GM18505 (cell line): ENCODE data around the gene TSSK2.
A peak's percentile ranks its signal among the peaks of the same experiment; 100 is the strongest.

Source experiments
- ATAC-seq: cut with Tn5 transposase; IDR thresholded peaks from one replicate; pipeline ENCODE4 v1.9.1; 2021; ENCODE audit not compliant: unreplicated experiment
- POLR2A ChIP-seq: IDR thresholded peaks from 4 replicates; pipeline ENCODE4 v1.6.1; 2011; ENCODE audit warnings: borderline replicate concordance; ENCODE audit not compliant: insufficient read depth, insufficient read length; ENCODE audit errors: extremely low read depth

TSSK2 gene

DNA sequence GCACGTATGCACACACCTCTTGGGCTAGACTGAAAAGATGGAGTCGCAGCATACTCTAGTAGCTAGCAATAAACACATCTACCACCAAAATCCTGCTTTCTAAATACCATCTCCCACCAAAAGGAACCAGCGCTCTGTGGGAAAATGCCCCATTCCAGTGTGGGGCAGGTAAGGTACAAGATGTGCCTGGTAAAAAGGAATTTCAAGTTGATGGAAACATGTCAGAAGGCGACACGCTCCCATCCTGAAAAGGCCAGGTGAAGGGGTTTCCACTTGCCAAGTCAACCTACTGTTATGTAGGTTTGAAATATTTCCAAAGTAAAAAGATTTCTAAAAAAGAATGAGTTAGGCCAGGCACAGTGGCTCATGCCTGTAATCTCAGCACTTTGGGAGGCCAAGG lies 17.7 kb upstream of the TSSK2 start:
- TF ChIP-seq POLR2A: no peak
- no peak for ATAC-seq

DNA sequence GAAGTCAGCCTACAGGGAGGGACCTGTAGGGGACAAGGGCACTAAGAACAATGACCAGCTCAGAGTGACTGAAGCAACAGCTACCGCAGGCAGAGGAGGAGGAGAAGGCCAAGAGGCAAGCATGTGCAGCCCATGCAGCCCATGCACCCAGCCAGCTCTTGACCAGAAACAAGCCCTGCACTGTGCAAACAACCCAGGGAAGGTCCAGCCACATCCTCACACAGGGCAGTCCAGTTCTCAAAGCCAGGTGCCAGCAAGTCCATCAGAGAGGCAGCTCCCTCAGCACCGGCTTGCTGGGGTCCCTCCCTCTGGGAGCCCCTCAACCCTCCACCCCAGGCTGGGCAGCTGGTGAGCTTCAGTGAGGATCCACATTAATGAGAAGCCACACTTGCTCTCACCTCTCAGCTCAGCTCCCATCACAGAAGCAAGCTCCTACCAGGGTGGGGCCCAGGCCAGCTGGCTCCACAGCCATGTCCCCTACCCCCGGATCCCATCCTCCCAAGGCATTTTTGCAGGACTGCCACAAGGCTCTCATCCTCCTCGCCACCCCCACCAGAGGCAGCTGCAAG lies 16.0 kb upstream of the TSSK2 start:
- no peak for TF ChIP-seq POLR2A

DNA sequence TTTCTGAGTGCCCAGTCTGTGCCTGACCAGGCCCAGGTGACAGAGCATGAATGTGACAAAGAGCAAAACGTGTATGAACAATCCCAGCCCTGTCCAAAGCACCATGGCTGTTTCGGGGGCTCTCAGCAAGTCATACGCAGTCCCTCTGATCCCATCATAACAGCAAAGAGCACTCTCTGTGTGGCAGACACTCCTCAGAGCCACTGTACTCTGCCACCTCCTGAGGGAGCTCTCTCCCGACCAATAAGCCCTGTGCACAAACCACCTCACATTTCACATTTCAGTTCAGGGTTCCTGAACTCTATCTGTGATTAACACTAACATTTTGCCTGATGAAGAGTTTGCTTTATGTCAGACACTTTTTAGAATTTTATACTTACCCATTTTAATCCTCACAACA lies 15.5 kb upstream of the TSSK2 start:
- ATAC-seq: no peak
- no peak for TF ChIP-seq POLR2A

More for the DNA sequence above, 16.0 kb upstream of the TSSK2 start:
- ATAC-seq: no peak

DNA sequence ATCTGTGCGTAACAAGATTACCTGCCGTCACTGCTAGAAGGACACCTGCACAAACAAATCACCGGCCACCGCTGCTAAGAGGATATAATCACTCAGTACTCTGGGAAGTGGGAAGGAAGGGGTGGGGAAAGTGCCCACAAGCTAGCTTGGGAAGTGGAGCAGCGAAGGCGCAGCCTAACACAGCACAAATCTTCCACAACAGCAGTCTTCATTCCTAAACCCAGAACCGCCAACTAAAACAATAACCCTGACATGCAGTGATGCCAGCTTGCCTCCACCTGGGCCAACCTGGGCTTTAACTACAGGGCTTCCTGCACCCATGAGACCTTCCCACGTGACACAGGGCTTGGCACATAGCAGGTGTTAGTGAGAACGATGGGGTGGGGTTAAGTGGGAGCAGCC lies 14.0 kb upstream of the TSSK2 start:
- no peak for TF ChIP-seq POLR2A

DNA sequence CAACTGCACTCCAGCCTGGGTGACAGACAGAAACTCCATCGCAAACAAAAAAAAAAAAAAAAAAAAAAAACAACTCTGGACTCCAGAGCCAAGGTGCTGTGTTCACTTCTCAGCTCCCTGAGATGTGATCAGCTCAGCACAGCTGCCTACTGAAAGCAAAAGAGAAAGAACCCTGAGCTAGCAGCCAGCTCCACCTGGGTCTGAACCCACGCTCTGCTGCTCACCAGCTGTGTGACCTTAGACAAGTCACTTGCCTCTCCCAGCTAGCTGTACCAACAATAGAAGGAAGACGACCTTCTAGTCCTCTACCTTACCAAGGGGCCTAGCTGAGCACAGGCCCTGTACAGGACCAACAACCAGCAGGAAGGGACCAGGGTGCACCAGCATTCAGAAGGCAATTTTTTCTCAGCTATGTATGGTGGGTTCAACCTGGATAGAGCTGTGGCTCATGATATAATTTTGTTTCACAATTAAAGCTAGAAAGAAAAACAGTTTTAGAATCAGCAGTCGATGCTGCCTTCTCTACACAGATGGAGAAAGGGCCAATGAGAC lies 12.7 kb upstream of the TSSK2 start:
- TF ChIP-seq POLR2A: no peak
- no peak for ATAC-seq

More for the DNA sequence above, 14.0 kb upstream of the TSSK2 start:
- no peak for ATAC-seq

DNA sequence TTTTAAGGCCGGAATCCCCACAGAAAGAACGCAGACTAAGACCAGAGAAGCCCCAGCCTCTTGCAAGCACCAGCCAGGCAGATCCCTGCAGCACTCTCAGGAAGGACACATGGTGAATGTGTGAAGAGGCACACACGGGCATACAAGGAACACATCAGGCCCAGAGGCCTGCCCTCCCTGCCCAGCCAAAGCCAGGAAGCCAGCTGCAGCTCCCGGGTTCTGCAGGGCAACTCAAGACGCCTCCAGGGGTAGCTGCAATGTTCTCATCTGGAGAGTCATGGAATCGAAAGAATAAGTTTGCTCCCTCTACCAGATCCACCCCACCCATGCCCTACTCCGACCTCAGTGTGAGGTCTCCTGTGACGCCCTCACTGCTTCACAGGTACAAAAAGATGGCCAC lies 11.2 kb upstream of the TSSK2 start:
- no peak for TF ChIP-seq POLR2A
- ATAC-seq: no peak

DNA sequence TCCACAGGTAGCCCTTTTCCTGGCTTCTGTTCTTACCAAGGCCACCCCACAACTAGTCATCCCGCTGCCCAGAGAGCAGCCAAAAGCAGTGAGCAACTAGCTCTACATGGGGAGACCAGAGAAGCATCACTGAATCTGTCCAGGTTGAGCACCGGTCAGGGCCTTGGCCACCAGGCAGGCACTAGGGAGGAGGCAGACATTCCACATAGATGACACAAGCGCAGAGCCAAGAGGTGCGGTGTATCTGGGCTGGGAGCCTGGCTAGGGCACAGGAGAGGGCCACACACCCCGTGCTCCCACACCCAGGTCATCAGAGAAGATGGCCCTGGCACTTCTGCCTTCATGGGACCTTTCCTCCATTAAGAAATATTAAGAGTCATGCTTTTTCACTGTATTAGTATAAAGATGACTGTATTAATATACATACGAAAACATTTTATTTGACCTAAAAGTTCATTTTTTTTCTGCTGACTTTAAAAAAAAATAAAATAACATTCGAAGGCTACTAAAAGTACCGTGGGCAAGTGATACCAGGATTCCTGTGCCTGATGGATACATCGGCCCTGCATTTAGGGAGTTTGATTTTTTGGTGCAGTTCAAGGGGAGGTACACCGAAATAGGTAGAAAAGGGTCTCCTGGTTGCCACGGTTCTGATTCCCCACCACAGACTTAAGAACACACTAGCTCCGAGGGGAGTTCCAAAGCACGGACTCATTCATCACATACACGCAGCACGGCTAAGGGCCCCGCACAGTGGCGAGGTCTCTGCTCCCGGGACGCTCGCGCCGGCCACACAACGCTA lies 10.1 kb upstream of the TSSK2 start:
- ATAC-seq: no peak
- no peak for TF ChIP-seq POLR2A

DNA sequence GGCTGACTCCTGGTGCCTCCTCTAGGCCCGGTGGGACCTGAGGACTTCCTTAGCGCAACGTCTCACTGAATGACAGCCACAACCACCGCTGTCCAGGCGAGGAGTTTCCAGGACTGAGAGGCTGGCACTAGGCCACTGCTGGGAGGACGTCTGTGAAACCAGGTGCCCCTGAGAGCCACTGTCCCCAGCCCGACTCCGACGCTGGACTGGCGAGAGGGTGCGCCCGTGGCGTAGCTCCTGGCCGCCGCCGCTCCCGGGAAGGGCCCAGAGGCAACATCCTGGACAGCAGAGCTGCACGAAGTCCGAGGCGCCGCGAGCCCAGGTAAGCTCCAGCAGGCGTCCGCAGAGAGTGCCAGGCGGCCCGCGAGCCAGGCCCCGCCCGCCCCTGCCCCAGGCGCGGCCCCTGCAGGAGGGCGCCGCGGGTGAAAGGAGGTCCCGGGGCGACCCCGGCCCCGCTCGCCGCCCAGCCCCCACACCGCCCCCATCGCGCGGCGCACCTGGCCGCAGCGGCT lies 9.4 kb upstream of the TSSK2 start:
- peak; percentile 25 for ATAC-seq
- no peak for TF ChIP-seq POLR2A

DNA sequence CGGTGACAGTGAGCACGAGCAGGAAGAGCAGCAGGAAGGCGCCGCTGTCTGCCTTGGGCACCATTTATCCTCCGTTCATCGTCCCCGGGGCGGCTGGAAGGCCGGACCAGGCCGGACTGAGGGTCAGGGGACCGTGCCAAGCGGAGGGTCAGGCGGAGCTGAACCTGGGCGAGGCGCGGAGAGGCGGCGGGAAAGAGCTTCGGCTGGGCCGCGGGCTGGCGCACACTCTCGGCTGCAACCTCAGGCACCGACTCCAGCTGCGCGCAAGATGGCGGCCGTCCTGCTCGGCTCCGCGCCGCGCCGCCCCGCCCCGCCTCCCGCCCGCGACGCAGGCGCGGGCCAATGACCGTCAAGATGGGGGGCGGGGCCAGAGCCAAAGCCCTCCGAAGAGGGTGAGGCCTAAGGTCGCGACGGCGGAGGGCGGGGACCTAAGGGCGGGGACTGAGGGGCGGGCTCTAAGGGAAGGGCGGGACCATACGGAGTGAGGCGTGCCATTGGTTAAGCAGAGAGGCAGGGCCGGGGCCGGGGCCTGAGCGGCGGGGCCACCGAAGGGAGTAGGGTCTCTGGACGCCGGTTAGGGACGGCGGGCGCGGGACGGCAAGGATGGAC lies 8.9 kb upstream of the TSSK2 start, which contains the start of gene DGCR2:
TSS of gene DGCR2 (minus strand) at position 270 of the 609 bp plus-strand sequence. CDS start at position 64, 206 bp downstream.
- TF ChIP-seq POLR2A: peak; percentile 85

DNA sequence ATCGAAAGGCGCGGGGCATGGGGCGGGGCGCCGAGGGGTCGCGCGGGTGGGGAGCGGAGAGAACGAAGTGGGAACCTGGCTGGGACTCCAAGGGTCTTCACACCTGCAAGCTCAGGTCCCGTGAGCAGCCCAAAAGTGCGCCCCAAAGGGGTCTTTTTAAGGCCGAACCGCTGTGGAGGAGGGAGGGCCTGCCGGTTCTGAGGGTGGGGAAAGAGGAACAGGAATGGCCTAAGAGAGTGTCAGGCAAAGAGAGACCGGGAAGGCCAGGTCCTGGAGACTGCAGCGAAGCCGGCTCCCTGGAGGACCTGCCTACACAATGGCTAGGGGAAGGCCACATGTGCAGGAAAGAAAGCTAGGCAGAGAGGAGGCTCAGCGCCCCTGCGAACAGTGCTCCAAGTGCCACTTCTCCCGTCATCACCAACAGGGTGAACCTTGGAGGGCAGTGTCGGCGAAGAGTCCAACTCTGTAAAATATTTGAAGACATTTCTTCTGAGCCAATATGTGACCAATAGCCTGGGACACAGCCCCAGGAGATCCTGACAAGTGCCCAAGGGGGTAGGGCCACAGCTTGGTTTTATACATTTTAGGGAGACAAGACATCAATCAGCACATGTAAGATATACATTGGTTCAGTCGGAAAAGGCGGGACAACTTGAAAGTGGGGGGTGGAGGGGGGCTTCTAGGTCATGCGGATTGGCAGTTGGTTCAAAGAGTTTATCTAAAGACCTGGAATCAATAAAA lies 8.2 kb upstream of the TSSK2 start:
- TF ChIP-seq POLR2A: no peak
- ATAC-seq: no peak

More for the DNA sequence above, 8.9 kb upstream of the TSSK2 start, which contains the start of gene DGCR2:
- peak; percentile 79 for ATAC-seq

DNA sequence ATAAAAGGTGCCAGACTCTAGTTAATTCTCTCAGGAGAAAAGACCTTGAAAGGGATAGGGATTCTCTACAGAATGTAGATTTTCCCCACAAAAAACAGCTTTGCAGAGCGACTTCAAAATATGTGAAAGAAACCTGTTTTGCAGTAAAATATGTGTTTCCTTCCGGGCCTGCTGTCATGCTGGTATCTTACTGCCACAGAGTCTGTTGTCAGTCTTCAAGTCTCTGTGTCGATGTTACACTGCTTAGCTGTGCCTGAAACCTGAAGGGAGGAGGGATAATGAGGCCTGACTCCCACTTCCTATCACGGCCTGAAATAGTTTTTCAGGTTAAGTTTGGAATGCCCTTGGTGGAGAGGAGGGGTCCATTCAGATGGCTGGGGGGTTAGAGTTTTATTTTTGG lies 7.2 kb upstream of the TSSK2 start:
- ATAC-seq: no peak
- no peak for TF ChIP-seq POLR2A

DNA sequence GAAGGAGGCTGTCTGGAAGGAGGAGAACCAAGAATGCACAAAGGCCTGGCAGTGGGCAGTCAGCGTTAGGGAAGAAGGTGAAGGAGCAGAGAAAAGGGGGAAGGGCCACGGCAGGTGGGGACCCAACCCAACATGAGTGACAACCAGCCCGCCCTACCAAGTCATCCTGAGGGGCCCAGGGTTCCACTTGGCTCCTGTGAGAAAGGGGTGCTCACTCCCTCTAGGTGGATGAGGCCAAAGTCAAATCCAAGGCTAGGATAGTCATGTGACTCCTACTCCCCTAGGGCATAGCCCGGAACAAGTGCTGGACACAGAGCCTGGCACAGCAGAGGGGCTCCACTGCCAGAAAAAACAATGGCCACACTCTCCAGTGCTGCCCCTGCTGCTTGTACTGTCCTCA lies 6.7 kb upstream of the TSSK2 start:
- no peak for TF ChIP-seq POLR2A
- no peak for ATAC-seq

DNA sequence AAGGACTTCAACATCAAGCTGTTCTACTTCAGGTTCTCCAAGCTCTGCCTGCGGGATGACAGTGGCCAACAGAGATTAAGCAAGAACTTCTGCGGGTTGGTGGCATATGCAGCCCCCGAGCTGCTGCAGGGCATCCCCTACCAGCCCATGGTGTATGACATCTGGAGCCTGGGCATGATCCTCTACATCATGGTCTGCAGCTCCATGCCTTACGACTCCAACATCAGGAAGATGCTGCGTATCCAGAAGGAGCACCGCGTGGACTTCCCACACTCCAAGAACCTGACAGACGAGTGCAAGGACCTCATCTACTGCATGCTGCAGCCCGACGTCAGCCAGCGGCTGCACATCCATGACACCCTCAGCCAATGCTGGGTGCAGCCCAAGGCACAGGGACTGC lies 6.1 kb upstream of the TSSK2 start:
- TF ChIP-seq POLR2A: no peak
- no peak for ATAC-seq
